Stomach smooth muscle (tissue), 2 donors: ENCODE measurements around the gene GKN2.

ENCODE experiments used
- H3K27ac ChIP-seq: one replicate; pipeline ENCODE4 v1.7.0; 2013; ENCODE audit warnings: mild to moderate bottlenecking, low read length, inconsistent platforms
- H3K27me3 ChIP-seq, 2 donors: one replicate each; pipeline ENCODE4 v1.7.0; 2013; ENCODE audit warnings: low read length in 2 of 2; ENCODE audit not compliant: insufficient read depth in 2 of 2, control insufficient read depth in 1 of 2
- H3K36me3 ChIP-seq, 2 donors: one replicate each; pipeline ENCODE4 v1.7.0; 2013; ENCODE audit warnings: low read length in 2 of 2; ENCODE audit not compliant: control insufficient read depth in 2 of 2, insufficient read depth in 2 of 2
- H3K4me1 ChIP-seq: one replicate; pipeline ENCODE4 v1.7.0; 2013; ENCODE audit warnings: low read length; ENCODE audit not compliant: control insufficient read depth, insufficient read depth
- H3K4me3 ChIP-seq, 2 donors: one replicate each; pipeline ENCODE4 v1.7.0; 2013; ENCODE audit warnings: low read length in 2 of 2
- H3K9ac ChIP-seq, 2 donors: one replicate each; pipeline ENCODE4 v1.7.0; 2013; ENCODE audit warnings: low read length in 2 of 2, mild to moderate bottlenecking in 1 of 2
- H3K9me3 ChIP-seq, 2 donors: one replicate each; pipeline ENCODE4 v1.7.0; 2013; ENCODE audit warnings: low read length in 2 of 2; ENCODE audit not compliant: control insufficient read depth in 2 of 2
- donor health status: healthy.
- donor health status: Pancreatic carcinoma.

The GKN2 gene

GRCh38 chr2:68920481-68921170 lies 32.1 kb downstream of the GKN2 start:
- no peaks in the 10 kb centered on the region for H3K27me3 ChIP-seq
- no peak overlapping the region for H3K4me3 ChIP-seq
- H3K9me3 ChIP-seq = no peaks in the 10 kb centered on the region
- no peak overlapping the region for H3K9ac ChIP-seq
- peaks cover 4% of the 10 kb centered on the region for H3K4me1 ChIP-seq
- no peaks in the 10 kb centered on the region for H3K36me3 ChIP-seq
- H3K27ac ChIP-seq = no peak overlapping the region

- Histone ChIP-seq H3K4me3 (no peak overlapping the region), H3K36me3 (no peaks in the 10 kb centered on the region), H3K4me1 (peaks cover 4% of the 10 kb centered on the region), H3K27ac (no peak overlapping the region), H3K9me3 (no peaks in the 10 kb centered on the region), H3K27me3 (no peaks in the 10 kb centered on the region), H3K9ac (no peak overlapping the region)
Measured at GRCh38 chr2:68918497-68918896, 34.2 kb downstream of the GKN2 start.

GRCh38 chr2:68917034-68917718 lies 35.5 kb downstream of the GKN2 start:
- Histone ChIP-seq H3K4me3 (no peak overlapping the region), H3K27ac (no peak overlapping the region), H3K27me3 (no peaks in the 10 kb centered on the region), H3K36me3 (no peaks in the 10 kb centered on the region), H3K9me3 (no peaks in the 10 kb centered on the region), H3K4me1 (peaks cover 4% of the 10 kb centered on the region), H3K9ac (no peak overlapping the region)

GRCh38 chr2:68916226-68916625 lies 36.5 kb downstream of the GKN2 start:
- H3K9me3 ChIP-seq = no peaks in the 10 kb centered on the region
- H3K36me3 ChIP-seq = no peaks in the 10 kb centered on the region
- no peak overlapping the region for H3K9ac ChIP-seq
- H3K27me3 ChIP-seq = no peaks in the 10 kb centered on the region
- peak overlapping the region; percentile 12 for H3K27ac ChIP-seq
- peaks cover 4% of the 10 kb centered on the region for H3K4me1 ChIP-seq
- no peak overlapping the region for H3K4me3 ChIP-seq

- no peak overlapping the region for H3K4me3 ChIP-seq
Measured at GRCh38 chr2:68915393-68915792, 37.3 kb downstream of the GKN2 start.

GRCh38 chr2:68913359-68913758 lies 39.3 kb downstream of the GKN2 start:
- Histone ChIP-seq H3K4me1 (peaks cover 11% of the 10 kb centered on the region), H3K9ac (no peak overlapping the region), H3K27me3 (no peaks in the 10 kb centered on the region), H3K4me3 (no peak overlapping the region), H3K27ac (no peak overlapping the region), H3K36me3 (no peaks in the 10 kb centered on the region), H3K9me3 (no peaks in the 10 kb centered on the region)

More at GRCh38 chr2:68915393-68915792, 37.3 kb downstream of the GKN2 start:
- Histone ChIP-seq H3K9ac (no peak overlapping the region), H3K4me1 (peaks cover 4% of the 10 kb centered on the region), H3K27me3 (no peaks in the 10 kb centered on the region), H3K36me3 (no peaks in the 10 kb centered on the region), H3K9me3 (no peaks in the 10 kb centered on the region), H3K27ac (no peak overlapping the region)

GRCh38 chr2:68912732-68913131 lies 40.0 kb downstream of the GKN2 start:
- Histone ChIP-seq H3K9me3 (no peaks in the 10 kb centered on the region), H3K27ac (no peak overlapping the region), H3K27me3 (no peaks in the 10 kb centered on the region), H3K36me3 (no peaks in the 10 kb centered on the region), H3K9ac (no peak overlapping the region), H3K4me3 (no peak overlapping the region), H3K4me1 (peaks cover 14% of the 10 kb centered on the region)

- no peaks in the 10 kb centered on the region for H3K36me3 ChIP-seq
Measured at GRCh38 chr2:68912111-68912510, 40.6 kb downstream of the GKN2 start.

GRCh38 chr2:68911709-68912108 lies 41.0 kb downstream of the GKN2 start:
- H3K9ac ChIP-seq = no peak overlapping the region
- no peak overlapping the region for H3K27ac ChIP-seq
- H3K4me1 ChIP-seq = peaks cover 14% of the 10 kb centered on the region
- no peaks in the 10 kb centered on the region for H3K9me3 ChIP-seq
- H3K4me3 ChIP-seq = no peak overlapping the region
- no peaks in the 10 kb centered on the region for H3K36me3 ChIP-seq
- no peaks in the 10 kb centered on the region for H3K27me3 ChIP-seq

More at GRCh38 chr2:68912111-68912510, 40.6 kb downstream of the GKN2 start:
- no peak overlapping the region for H3K4me3 ChIP-seq
- no peak overlapping the region for H3K27ac ChIP-seq
- peaks cover 14% of the 10 kb centered on the region for H3K4me1 ChIP-seq
- H3K27me3 ChIP-seq = no peaks in the 10 kb centered on the region
- no peaks in the 10 kb centered on the region for H3K9me3 ChIP-seq
- no peak overlapping the region for H3K9ac ChIP-seq

- Histone ChIP-seq H3K4me3 (no peak overlapping the region), H3K9me3 (no peaks in the 10 kb centered on the region), H3K36me3 (no peaks in the 10 kb centered on the region), H3K27ac (no peak overlapping the region), H3K9ac (no peak overlapping the region), H3K27me3 (no peaks in the 10 kb centered on the region), H3K4me1 (peaks cover 11% of the 10 kb centered on the region)
Measured at GRCh38 chr2:68911246-68911645, 41.4 kb downstream of the GKN2 start.
